Ishikawa (cell line): ENCODE results near the gene CHADL.

Experiments used
- CEBPB ChIP-seq: IDR thresholded peaks from 2 replicates; pipeline ENCODE4 v1.6.1; 2012
- CREB1 ChIP-seq: IDR thresholded peaks from 2 replicates; pipeline ENCODE4 v1.6.1; 2012; ENCODE audit warnings: low read depth
- EGR1 ChIP-seq: IDR thresholded peaks from 2 replicates; pipeline ENCODE4 v1.6.1; 2012
- EP300 ChIP-seq: IDR thresholded peaks from 2 replicates; pipeline ENCODE4 v1.6.1; 2012; ENCODE audit warnings: borderline replicate concordance
- FOXM1 ChIP-seq: IDR thresholded peaks from 2 replicates; pipeline ENCODE4 v1.6.1; 2012; ENCODE audit warnings: low read depth, borderline replicate concordance
- MAX ChIP-seq: IDR thresholded peaks from 2 replicates; pipeline ENCODE4 v1.6.1; 2012
- NFIC ChIP-seq: IDR thresholded peaks from 2 replicates; pipeline ENCODE4 v1.6.1; 2012
- RAD21 ChIP-seq: IDR thresholded peaks from 2 replicates; pipeline ENCODE4 v1.6.1; 2012; ENCODE audit warnings: low read depth
- REST ChIP-seq: IDR thresholded peaks from 2 replicates; pipeline ENCODE4 v1.6.1; 2012; ENCODE audit warnings: low read depth, mild to moderate bottlenecking
- TAF1 ChIP-seq: IDR thresholded peaks from 2 replicates; pipeline ENCODE4 v1.6.1; 2012; ENCODE audit warnings: low read depth, mild to moderate bottlenecking
- TCF12 ChIP-seq: IDR thresholded peaks from 2 replicates; pipeline ENCODE4 v1.6.1; 2012; ENCODE audit warnings: low read depth
- TEAD4 ChIP-seq: IDR thresholded peaks from 2 replicates; pipeline ENCODE4 v1.6.1; 2012
- USF1 ChIP-seq: IDR thresholded peaks from 2 replicates; pipeline ENCODE4 v1.6.1; 2012
- YY1 ChIP-seq: IDR thresholded peaks from 2 replicates; pipeline ENCODE4 v1.6.1; 2012; ENCODE audit warnings: low read depth
- ZBTB7A ChIP-seq: IDR thresholded peaks from 2 replicates; pipeline ENCODE4 v1.6.1; 2012; ENCODE audit warnings: low read depth

The CHADL gene

GRCh38 chr22:41264408-41264941 is 23.7 kb upstream of the CHADL start:
- TF ChIP-seq YY1 (no peak), FOXM1 (no peak), REST (no peak), CEBPB (no peak), TCF12 (no peak), ZBTB7A (no peak), MAX (no peak), EP300 (no peak), TEAD4 (no peak), EGR1 (no peak), USF1 (no peak), TAF1 (no peak), RAD21 (no peak), CREB1 (no peak), NFIC (no peak)

- TF ChIP-seq TAF1 (no peak), RAD21 (no peak), EGR1 (no peak), NFIC (no peak), YY1 (no peak)
Observed at GRCh38 chr22:41263704-41264103, 23.0 kb upstream of the CHADL start.

GRCh38 chr22:41262250-41262765 is 21.6 kb upstream of the CHADL start:
- no peak for TF ChIP-seq CEBPB
- TF ChIP-seq MAX = 0 out of 2 replicates have a peak, but pooled peaks have one; percentile 12

- no peak for TF ChIP-seq USF1
- TF ChIP-seq YY1 = no peak
- TF ChIP-seq EP300 = peak; percentile 34; the same call in 1 of the 2 replicates
- no peak for TF ChIP-seq MAX
- no peak for TF ChIP-seq RAD21
- TF ChIP-seq FOXM1 = no peak
- TF ChIP-seq TCF12 = no peak
- TF ChIP-seq CEBPB = no peak
- no peak for TF ChIP-seq CREB1
- TF ChIP-seq REST = no peak
- TF ChIP-seq TEAD4 = no peak
- TF ChIP-seq TAF1 = no peak
- no peak for TF ChIP-seq ZBTB7A
- TF ChIP-seq EGR1 = no peak
- TF ChIP-seq NFIC = peak; percentile 76
Observed at GRCh38 chr22:41261541-41262249, 21.0 kb upstream of the CHADL start.

GRCh38 chr22:41260871-41261270 is 20.1 kb upstream of the CHADL start:
- TF ChIP-seq FOXM1 (no peak), RAD21 (no peak), TAF1 (no peak), EP300 (no peak), EGR1 (no peak), TCF12 (no peak), MAX (no peak), REST (no peak), YY1 (no peak), TEAD4 (no peak)
